NCI-H1694 (cell line): Measurements from ENCODE around the gene RAB5B.
"Not testable (repeated sequence)": the region's sequence is repeated elsewhere in the genome, so short reads cannot be mapped to it uniquely, and the experiment has no call there.

Experiments used
- DNase-seq: peaks from one replicate; lab custom pipeline; 2025; lab: John Stamatoyannopoulos, UW

Gene RAB5B

DNA sequence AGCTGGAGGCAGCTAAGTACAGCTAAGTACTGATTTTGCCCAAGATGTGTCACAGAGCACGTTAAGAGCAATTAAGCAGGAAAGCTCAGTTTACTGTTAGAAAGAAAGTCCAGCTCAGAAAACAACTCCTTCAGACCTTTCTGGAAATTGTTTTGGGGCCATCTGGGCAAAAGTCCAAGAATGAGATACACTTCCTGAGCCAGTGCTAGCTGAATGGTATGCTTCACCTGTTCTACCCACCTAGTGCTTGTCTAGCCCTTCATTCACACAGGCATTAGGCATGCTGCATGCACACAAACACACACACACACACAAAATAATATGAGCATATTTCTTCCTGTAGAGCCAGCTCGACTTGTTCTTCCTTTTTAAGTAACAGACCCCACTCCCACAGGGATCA is 40.3 kb downstream of the RAB5B start:
- DNase-seq, result no peak

DNA sequence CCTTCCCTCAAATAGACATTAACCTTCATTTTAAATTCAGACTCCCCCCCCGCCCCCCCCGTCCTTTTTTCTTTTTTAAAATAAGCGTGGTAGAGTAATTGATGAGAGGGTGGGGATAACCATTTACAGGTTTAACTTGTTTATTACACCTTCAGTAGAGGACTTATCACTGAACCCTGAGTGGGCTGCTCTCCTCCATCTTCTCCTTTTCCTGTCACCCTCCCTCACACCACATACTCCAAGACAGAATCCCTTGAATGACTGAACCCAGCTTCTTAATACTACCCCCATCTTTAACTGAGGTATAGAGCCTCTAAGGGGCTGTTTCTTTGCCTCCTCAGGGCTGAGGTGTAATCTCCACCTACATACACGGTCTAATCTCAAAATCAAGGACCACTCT is 43.3 kb downstream of the RAB5B start:
- no peak for DNase-seq

DNA sequence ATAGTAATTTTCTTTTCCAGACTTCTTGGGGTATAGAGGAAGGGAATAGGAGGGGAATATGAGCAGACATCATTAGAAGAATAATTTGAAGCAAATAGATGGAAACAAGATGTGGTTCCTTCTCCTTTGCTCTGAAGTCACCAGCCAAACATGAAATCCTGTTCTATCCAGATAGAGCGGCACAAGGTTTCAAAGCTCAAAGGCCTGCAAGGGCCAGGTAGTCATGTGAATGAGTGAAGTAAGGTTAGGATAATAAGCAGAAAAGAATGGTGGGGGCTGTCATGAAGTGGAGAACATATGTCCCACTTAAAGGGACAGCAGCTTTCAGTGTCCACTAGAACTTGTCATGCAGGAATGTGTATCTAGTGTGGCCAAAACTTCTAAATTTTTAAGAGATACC is 44.5 kb downstream of the RAB5B start:
- DNase-seq, result no peak

DNA sequence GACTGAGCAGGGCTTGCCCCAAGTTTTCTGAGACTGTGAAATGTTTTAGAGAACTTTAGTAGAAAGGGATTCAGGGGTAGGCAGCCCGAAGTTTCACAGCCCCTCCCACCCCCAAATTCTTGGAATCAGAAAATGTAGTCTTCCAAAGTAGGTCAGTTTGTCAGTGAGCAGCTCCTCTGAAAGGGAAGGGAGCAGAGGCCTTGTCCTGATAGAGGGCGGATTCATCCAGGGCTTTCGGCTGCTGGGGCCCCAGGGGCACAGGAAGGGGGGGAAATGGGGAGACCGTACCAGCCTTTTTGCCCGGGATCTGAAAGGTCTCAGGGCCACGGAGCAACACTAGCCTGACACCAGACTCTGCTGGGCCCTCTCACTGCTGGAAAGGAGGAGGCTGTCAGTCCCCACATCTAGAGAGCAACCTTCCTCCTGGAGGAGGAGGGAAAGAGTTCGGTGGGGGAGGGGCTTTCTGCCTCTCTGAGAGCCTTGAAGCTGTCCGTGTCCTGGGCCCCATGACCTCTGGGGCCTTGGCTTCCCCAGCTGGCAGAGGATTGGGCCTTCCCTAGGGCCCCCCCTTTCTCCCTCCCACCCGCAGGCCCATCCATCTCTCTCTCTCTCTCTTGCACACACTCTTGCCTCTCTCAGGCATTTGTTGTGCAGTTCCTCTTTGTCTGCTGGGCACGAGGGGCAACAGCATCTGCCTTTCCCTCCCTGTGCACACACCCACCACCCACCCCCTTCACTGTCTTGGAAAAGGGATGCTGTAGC is 46.7 kb downstream of the RAB5B start, which contains the start of gene IKZF4:
IKZF4 (plus strand) TSS at position 621 of the 762 bp plus-strand sequence. CDS start 451 bp downstream, outside the sequence.
- DNase-seq, result no peak

DNA sequence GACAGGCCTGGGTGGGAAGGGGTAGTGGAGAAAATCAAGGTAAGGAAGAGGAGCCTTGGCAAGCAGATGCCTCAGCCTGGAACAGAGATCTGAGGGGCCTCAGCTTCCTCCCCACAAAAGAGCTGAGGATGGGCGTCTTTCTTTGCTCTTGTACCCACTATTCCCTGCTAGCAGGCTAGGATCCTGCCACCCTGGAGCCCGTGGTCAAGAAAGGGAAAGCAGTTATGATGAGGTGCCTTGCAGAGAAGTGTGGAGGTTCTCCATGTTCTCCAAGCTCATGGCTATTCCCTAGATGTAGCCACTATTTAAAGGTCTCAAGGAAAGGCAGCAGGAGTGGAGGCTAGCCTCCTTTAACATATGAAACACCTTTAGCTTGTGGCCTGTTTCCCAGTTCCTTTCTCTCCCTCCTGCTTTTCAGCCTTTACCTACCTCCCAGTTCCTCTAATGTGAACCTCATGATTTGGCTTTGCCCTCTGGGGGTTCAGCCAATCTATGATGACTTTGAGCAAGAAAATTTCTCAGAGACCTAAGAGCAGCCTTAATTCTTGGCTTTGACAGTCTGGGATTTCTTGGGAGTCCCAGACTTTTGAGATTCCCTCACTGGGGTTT is 48.1 kb downstream of the RAB5B start:
- no peak for DNase-seq

DNA sequence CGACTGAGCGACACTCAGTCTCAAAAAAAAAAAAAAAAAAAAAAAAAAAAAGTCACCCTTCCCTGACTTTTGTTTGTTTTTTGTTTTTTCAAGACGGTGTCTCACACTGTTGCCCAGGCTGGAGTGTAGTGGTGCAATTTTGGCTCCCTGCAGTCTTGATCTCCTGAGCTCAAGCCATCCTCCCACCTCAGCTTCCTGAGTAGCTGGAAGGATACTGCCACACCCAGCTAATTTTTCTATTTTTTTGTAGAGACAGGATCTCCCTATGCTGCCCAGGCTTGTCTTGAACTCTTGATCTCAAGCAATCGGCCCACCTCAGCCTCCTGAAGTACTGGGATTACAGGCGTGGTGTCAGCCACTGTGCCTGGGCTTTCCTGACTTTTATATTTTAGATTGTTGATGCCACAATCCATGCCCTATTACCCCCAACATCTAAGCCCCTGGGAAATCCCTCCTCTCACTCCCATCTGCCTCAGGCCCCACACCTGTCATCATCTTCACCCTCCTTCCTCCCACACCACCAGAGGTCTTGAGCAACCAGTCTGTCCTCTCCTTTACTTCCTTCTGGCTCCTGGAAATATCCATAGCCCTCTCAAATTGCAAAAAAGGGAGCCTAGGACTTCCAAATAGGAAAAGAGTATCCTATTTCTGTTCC is 54.8 kb downstream of the RAB5B start:
- no peak for DNase-seq

DNA sequence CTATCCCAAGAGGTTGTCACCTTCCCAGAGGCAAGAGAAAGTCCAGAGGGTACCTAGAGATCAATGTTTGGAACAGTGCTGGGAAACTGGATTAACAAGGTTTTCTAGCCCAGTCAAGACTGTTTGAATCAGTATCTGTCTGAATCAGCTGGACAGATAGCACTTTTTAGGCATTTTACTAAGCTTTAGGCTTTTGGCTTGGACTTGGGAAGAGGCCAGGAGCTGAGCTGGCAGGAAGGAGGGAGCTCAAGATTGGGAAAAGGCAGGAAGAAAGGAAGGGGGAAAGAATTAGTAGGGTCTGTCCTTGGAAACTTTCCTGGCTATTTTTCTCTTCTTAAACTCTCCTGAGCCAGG is 55.3 kb downstream of the RAB5B start:
- DNase-seq, result no peak

DNA sequence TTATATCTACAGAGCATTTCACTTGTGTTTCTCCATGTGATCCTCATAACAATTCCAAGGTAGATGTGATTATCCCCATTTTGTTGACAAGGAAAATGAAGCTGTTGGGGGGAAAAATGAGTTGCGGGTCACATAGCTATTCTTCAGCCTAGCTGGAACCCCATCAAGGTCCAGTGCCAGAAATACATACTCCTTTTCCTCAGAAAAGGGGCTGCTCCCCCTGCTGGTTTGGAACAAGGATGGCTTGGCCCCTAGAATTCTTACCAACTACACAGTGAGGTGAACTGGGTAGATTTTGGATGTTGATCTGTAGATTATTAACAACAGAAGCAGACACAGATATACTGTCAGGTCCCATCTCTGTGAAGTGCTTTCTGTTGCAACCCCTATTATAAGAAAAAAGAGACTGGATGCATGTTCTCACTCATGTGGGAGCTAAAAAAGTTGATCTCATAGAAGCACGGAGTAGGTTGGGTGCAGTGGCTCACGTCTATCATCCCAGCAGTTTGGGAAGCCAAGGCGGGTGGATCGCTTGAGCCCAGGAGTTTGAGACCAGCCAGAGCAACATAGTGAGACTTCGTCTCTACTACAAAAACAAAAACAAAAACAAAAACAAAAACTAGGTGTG is 55.9 kb downstream of the RAB5B start:
- peak; percentile 33 for DNase-seq

DNA sequence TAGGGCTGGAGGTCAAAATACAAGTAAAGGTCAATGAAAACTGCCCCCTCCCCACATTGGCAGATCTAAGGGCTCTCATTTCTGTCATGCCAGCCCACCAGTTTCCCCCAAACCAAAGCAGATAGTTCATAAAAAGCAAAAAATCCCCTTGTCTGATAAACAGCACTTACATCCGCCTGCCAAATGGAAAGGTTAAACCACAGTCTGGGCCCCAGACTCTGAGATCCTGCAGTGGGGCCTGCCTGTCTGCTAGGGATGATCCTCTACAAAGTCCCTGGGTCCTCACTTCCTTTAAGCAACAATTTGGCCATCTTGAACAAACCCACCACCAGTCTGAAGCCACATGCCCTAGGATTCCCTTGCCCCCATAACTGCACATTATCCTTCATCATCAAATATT is 58.1 kb downstream of the RAB5B start:
- no peak for DNase-seq

DNA sequence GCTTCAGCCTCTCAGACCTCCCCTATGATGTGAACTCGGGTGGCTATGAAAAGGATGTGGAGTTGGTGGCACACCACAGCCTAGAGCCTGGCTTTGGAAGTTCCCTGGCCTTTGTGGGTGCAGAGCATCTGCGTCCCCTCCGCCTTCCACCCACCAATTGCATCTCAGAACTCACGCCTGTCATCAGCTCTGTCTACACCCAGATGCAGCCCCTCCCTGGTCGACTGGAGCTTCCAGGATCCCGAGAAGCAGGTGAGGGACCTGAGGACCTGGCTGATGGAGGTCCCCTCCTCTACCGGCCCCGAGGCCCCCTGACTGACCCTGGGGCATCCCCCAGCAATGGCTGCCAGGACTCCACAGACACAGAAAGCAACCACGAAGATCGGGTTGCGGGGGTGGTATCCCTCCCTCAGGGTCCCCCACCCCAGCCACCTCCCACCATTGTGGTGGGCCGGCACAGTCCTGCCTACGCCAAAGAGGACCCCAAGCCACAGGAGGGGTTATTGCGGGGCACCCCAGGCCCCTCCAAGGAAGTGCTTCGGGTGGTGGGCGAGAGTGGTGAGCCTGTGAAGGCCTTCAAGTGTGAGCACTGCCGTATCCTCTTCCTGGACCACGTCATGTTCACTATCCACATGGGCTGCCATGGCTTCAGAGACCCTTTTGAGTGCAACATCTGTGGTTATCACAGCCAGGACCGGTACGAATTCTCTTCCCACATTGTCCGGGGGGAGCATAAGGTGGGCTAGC is 60.9 kb downstream of the RAB5B start:
- DNase-seq, result no peak

DNA sequence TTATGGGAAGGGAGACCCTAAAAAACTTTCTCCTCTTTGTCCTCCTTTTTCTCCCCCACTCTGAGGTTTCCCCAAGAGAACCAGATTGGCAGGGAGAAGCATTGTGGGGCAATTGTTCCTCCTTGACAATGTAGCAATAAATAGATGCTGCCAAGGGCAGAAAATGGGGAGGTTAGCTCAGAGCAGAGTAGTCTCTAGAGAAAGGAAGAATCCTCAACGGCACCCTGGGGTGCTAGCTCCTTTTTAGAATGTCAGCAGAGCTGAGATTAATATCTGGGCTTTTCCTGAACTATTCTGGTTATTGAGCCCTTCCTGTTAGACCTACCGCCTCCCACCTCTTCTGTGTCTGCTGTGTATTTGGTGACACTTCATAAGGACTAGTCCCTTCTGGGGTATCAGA is 63.3 kb downstream of the RAB5B start:
- no peak for DNase-seq

DNA sequence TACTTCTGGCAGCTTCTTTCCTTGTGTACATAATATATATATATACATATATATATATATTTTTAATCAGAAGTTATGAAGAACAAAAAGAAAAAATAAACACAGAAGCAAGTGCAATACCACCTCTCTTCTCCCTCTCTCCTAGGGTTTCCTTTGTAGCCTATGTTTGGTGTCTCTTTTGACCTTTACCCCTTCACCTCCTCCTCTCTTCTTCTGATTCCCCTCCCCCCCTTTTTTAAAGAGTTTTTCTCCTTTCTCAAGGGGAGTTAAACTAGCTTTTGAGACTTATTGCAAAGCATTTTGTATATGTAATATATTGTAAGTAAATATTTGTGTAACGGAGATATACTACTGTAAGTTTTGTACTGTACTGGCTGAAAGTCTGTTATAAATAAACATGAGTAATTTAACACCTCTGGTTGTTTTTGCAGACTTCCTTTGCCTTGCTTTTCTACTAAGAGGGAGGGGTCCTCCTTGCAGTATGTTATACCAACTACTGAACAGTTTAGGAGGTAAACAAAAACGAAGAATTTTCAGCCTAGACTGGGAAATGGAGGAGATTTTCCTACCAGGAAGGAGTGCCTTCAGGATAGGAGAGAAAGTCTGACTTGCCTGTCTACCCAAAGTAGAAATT is 64.3 kb downstream of the RAB5B start:
- DNase-seq, result no peak

DNA sequence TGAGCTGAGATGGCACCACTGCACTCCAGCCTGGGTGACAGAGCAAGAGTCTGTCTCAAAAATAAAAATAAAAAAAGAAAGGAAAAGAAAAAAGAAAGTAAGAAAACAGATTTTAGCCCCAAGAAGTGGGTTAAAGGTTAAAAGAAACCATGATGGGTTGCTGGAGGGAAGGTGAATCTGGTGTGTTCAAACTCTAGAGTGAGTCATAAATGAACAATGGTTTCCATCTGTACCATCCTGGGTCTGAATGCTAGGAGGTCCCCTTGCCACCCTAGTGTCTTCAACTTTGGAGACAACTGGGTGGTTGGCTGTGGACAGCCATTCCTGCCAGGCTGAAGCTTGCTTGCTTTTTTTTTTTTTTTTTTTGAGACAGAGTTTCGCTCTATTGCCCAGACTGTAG is 66.3 kb downstream of the RAB5B start:
- DNase-seq, result no peak

DNA sequence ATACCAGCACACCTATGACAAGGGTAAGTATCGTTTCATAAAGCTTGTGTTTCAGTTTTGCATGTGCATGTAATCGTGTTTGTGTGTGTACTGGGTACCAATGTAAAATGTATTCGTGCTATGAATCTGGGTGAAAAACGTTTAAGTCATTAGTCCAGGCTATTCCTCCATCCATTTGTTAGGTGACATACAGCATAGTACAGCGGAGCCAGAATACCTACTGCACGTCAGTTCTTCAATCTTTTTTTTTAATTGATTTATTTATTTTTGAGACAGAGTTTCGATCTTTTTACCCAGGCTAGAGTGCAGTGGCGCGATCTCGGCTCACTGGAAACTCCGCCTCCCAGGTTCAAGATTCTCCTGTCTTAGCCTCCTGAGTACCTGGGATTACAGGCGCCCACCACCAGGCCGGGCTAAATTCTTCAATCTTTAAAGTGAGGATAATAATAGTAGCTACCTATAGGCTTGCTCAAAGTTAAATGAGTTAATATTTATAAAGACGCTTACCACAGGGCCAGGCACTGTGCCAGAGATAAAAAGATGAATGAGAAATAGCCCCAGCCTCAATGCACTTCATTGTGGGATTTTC is 67.2 kb downstream of the RAB5B start:
- no peak for DNase-seq

DNA sequence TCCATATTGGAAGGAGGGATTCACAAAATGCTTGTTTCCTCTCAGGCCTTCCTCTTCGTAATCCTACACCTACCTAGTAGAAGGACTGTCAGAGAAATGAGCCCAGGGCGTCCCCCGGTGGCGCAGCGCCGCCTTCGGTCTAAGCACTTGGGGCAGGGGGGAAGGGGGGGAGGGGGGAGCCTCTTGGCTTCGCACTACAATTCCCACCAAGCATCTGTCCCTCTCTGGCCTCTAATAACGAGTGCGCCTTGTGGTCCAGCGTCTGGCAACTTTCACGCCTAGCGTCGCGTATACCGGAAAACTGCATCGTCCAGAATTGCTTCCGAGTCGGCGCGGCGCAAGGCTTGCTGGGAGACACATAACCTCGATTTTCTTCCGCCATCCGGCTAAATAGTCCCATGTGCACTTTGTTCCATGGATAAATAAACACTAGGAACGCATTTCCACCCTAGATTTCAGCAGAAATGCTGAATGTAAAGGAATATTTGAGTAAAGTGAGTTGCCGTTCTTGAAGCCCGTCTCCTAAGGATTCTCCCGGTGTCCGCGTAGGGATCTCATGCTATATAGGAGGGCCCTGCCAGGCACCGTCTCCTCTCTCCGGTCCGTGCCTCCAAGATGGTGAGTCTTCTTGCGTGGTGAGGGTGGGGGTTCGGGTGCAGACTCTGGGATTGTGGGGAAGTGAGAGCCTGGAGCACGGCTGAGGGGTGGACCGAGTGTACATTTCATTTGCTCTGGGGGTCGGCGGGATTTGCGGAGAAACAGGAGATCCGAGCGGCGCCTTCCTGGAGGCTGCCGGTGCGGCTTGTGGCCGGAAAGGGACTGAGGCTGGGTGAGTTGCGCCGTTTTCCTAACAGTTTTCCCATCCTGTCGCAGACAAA is 67.9 kb downstream of the RAB5B start, which contains the start of gene RPS26:
RPS26 (plus strand) TSS at position 367 of the 878 bp plus-strand sequence; CDS start at position 616, 249 bp downstream.
- peak; percentile 94 for DNase-seq

DNA sequence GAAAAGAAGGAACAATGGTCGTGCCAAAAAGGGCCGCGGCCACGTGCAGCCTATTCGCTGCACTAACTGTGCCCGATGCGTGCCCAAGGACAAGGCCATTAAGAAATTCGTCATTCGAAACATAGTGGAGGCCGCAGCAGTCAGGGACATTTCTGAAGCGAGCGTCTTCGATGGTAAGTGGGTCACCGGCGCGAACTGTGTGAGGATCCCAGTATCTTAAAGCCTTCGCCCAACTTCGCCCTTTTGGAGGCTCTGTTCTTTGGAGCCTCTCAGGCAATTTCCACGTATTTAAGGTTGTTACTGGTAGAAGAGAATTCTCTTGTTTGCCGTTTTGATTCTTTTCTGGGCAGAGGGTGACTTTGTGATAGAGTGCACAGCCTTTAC is 68.5 kb downstream of the RAB5B start:
- DNase-seq, result not testable (repeated sequence)

DNA sequence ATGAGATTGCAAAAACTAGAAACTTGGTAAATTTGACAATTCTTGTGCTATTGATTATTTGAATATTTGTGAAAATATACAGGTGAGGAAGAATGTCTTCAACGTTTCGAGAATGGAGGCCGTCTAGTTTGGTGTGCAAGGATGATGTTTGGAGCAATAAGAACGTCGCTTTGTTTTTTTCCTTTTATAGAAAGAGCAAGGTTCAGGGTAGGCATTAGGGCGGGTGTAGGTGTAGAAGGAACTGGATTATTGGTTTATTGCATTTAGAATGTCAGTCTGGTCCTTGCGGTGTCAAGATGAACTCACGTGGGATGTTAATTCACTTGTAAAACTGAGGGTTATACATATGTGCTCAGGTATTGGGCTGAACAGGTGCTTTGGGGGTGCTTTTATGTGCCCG is 69.0 kb downstream of the RAB5B start:
- no peak for DNase-seq
